ENCODE data around the gene CDH12.

- TF ChIP-seq POLR2A (IDR thresholded peaks at IDR 0.05; ENCODE audit: low read length) (no peak), GATA1 (IDR thresholded peaks at IDR 0.05; ENCODE audit: low read depth, low read length) (no peak)
These were observed 310.8 kb downstream of the CDH12 start for GRCh38 chr5:22542340-22542739.

All from erythroblast (primary cell).